ENCODE results near the gene RNF7.
A peak's percentile ranks its signal among the peaks of the same experiment; 100 is the strongest.

RNF7 gene

DNA sequence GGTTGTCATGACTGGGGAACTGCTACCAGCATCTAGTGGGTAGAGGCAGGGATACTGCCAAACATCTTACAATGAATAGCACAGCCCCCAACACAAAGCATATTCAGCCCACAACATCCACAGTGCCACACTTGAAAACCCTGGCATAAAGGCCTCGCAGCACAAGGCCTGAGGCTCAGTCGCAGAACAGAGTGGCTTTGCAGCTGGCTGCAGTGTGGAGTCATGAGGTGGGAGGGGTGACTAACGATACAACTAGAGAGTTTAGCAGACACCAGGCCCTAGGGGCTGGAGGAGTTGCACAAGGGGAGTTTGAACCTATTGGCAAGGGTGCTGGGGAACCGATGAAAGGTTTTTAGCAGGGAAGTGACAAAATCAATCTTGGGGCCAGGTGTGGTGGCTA is 57.2 kb downstream of the RNF7 start:
- TF ChIP-seq, protein P1, sequence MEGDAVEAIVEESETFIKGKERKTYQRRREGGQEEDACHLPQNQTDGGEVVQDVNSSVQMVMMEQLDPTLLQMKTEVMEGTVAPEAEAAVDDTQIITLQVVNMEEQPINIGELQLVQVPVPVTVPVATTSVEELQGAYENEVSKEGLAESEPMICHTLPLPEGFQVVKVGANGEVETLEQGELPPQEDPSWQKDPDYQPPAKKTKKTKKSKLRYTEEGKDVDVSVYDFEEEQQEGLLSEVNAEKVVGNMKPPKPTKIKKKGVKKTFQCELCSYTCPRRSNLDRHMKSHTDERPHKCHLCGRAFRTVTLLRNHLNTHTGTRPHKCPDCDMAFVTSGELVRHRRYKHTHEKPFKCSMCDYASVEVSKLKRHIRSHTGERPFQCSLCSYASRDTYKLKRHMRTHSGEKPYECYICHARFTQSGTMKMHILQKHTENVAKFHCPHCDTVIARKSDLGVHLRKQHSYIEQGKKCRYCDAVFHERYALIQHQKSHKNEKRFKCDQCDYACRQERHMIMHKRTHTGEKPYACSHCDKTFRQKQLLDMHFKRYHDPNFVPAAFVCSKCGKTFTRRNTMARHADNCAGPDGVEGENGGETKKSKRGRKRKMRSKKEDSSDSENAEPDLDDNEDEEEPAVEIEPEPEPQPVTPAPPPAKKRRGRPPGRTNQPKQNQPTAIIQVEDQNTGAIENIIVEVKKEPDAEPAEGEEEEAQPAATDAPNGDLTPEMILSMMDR (conservative IDR thresholded peaks at IDR 0.05) = no peak
- H3K27ac ChIP-seq = peak overlapping the region; percentile 98; the same call in 1 of the 2 replicates

DNA sequence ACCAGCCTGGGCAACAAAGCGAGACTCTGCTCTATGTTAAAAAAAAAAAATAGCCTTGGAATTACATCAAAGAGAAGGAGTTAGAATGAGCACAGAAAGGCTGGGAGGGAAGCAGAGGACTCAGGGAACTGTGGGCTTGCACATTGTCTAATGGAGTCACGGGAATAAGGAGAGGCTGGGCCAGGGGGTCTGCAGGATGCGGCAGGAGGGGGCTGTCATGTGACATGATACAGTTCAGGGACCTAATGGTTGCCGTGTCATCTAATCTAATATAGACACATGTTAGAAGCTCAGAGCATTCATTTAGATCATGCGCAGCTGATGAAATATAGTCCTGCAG is 57.6 kb downstream of the RNF7 start:
- peak overlapping the region; percentile 98; the same call in 1 of the 2 replicates for H3K27ac ChIP-seq
- TF ChIP-seq, protein P1 (conservative IDR thresholded peaks at IDR 0.05) = no peak

DNA sequence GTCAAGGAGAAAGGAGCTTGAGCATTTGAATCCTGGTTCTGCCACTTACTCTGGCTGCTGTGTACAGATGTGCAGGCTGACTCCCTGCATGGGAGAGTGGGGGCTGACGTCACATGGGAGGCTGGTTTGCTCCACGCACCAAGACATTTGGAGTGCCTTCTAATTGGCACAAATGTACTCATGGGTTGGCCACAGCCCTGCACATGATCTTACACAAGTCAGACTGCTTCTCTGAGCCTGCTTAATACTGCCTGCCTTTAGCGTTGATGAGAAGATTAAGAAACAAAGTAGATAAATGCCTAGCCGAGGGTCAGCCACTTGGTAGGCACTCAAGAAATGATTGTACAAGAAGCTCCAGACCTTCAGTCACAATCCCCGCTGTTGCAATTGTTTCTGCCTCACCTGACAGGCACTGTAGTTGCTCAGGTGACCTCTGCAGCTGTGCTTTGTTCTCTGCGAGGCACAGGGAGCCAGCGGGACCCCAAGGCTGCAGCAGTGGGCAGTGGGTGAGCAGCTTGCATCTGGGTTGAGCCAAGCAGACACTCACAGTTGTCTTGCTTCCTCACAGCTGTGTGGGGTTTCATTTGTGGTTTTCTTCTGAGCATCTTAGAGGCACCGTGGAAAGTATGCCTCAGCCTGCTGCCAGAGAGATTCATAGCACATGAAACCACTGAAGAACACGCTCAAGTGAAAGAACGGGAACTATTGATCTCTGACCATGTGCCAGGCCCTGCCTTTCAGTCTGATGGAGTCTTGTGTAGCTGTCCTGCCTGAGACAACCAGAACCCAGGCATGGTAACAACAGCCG is 58.2 kb downstream of the RNF7 start:
- peak overlapping the region; percentile 98 for H3K27ac ChIP-seq
- TF ChIP-seq, protein P1 (conservative IDR thresholded peaks at IDR 0.05) = no peak
